Smooth muscle cell (in vitro differentiated cells): Measurements from ENCODE around the gene LNX1. TPM values are rescaled to one million over a fixed set of nuclear protein-coding genes. Genes with fewer than 3 reads are reported as not detected.

Experiments used
- DNase-seq: peaks from one replicate; lab custom pipeline; 2025; ENCODE audit not compliant: unreplicated experiment; lab: John Stamatoyannopoulos, UW
- H2AFZ ChIP-seq: fragments of 200-600 bp; sonication (generic); 2 replicates; pipeline ENCODE4 v1.6.0; 2016; ENCODE audit warnings: antibody characterized with exemption, low read depth, mild to moderate bottlenecking
- H3F3A ChIP-seq: fragments of 200-600 bp; sonication (generic); 2 replicates; pipeline ENCODE4 v1.6.0; 2017; ENCODE audit warnings: antibody characterized with exemption, low read depth
- H3K27ac ChIP-seq: fragments of 200-600 bp; sonication (generic); 2 replicates; pipeline ENCODE4 v1.5.1; 2016; ENCODE audit warnings: low read depth, mild to moderate bottlenecking
- H3K27me3 ChIP-seq: fragments of 200-600 bp; sonication (generic); 2 replicates; pipeline ENCODE4 v1.6.1; 2016; ENCODE audit warnings: low read depth, mild to moderate bottlenecking
- H3K36me3 ChIP-seq: fragments of 200-600 bp; sonication (generic); 2 replicates; pipeline ENCODE4 v1.5.1; 2016; ENCODE audit warnings: low read depth
- H3K4me1 ChIP-seq: fragments of 200-600 bp; sonication (generic); 2 replicates; pipeline ENCODE4 v1.5.1; 2016; ENCODE audit warnings: low read depth
- H3K4me2 ChIP-seq: fragments of 200-600 bp; sonication (generic); 2 replicates; pipeline ENCODE4 v1.6.0; 2016; ENCODE audit warnings: mild to moderate bottlenecking
- H3K4me3 ChIP-seq: fragments of 200-600 bp; sonication (generic); 2 replicates; pipeline ENCODE4 v1.5.1; 2016; ENCODE audit warnings: mild to moderate bottlenecking
- H3K79me2 ChIP-seq: fragments of 200-600 bp; sonication (generic); 2 replicates; pipeline ENCODE4 v1.6.0; 2016; ENCODE audit warnings: low read depth, mild to moderate bottlenecking
- H3K9ac ChIP-seq: fragments of 200-600 bp; sonication (generic); 2 replicates; pipeline ENCODE4 v1.6.0; 2016; ENCODE audit warnings: low read depth
- H3K9me3 ChIP-seq: fragments of 200-600 bp; sonication (generic); replicated peaks from 2 replicates; pipeline ENCODE4 v1.5.1; 2016; ENCODE audit warnings: low read depth
- H4K20me1 ChIP-seq: fragments of 200-600 bp; sonication (generic); 2 replicates; pipeline ENCODE4 v1.6.0; 2016; ENCODE audit warnings: low read depth
- CTCF ChIP-seq: fragments of 200-600 bp; sonication (generic); IDR thresholded peaks from 2 replicates; pipeline ENCODE4 v1.5.1; 2017; ENCODE audit warnings: borderline replicate concordance, mild to moderate bottlenecking, antibody characterized with exemption; ENCODE audit not compliant: insufficient read depth, poor library complexity, severe bottlenecking
- WGBS: methylation state at CpG from one replicate; pipeline ENCODE4 v1.1.7; 2016; ENCODE audit warnings: low lambda C conversion rate; 5-methylcytosine and 5-hydroxymethylcytosine counted together
- polyA plus RNA-seq: library from polyadenylated mRNA; unstranded; fragments of >200 nt; fragmentation: Nextera tagmentation; extraction: Ambion mirVana; gene quantifications from 2 replicates; pipeline ENCODE4 v1.2.1, GENCODE V29; 2016
- total RNA-seq: library from RNA; depleted of rRNA; stranded (reverse); fragments of >200 nt; gene quantifications from 2 replicates; pipeline ENCODE4 v1.2.3, GENCODE V29; 2014

Gene LNX1
- total and polyA plus RNA-seq, 2 experiments from 2014 or later: 2.3 to 4.3 TPM

GRCh38 chr4:53605783-53606182, 14.5 kb upstream of the LNX1 start:
- Histone ChIP-seq H3K9ac (no peak overlapping the region), H3K4me1 (no peaks in the 10 kb centered on the region), H3K9me3 (no peaks in the 10 kb centered on the region), H3K79me2 (no peaks in the 10 kb centered on the region), H3K27me3 (no peaks in the 10 kb centered on the region), H3K4me3 (no peak overlapping the region), H3K36me3 (no peaks in the 10 kb centered on the region), H4K20me1 (no peaks in the 10 kb centered on the region), H3K27ac (no peak overlapping the region), H3K4me2 (no peak overlapping the region), H3F3A (no peaks in the 10 kb centered on the region), H2AFZ (no peak overlapping the region)
- no peak for DNase-seq
- 37% methylated on average over 3 of the region's 3 CpGs for WGBS
- TF ChIP-seq CTCF: no peak

- no peaks in the 10 kb centered on the region for H3K27me3 ChIP-seq
- no peak overlapping the region for H3K4me2 ChIP-seq
- no peaks in the 10 kb centered on the region for H3K79me2 ChIP-seq
- H4K20me1 ChIP-seq: no peaks in the 10 kb centered on the region
- H3F3A ChIP-seq: no peaks in the 10 kb centered on the region
- no peaks in the 10 kb centered on the region for H3K4me1 ChIP-seq
- DNase-seq: no peak
- no peak for TF ChIP-seq CTCF
- H3K9ac ChIP-seq: no peak overlapping the region
- H2AFZ ChIP-seq: no peak overlapping the region
- H3K27ac ChIP-seq: no peak overlapping the region
- no peaks in the 10 kb centered on the region for H3K9me3 ChIP-seq
- no peak overlapping the region for H3K4me3 ChIP-seq
- WGBS: 73% methylated on average over 3 of the region's 3 CpGs
- H3K36me3 ChIP-seq: no peaks in the 10 kb centered on the region
Observed at GRCh38 chr4:53602390-53602789, 11.1 kb upstream of the LNX1 start.

DNA sequence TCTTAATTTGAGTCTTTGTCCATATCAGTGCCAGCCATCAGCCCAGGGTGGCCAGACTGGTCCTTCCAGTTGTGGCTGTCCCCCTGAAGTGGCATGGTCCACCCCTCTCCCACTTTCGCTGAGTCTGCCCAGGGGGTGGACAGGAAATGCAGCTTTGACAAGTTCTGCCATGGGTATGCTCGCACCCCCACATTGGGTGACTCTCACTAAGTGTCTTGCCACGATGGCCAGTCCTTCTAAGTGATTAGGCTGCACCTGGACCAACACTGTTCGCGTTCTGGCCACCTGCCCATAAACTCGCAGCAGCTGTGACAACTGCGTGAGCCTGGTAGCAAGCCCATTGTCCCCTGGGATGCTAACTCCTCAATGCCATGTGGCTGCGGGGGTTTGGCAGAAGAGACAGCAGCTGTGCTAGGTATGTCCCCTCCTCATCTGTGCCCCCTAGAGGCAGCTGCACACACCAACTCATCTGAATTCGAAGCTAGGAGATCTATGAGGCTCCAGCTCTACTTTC, 10.0 kb upstream of the LNX1 start:
- peak; percentile 14 for TF ChIP-seq CTCF
- Histone ChIP-seq H3K4me3 (no peak overlapping the region), H3K27me3 (no peaks in the 10 kb centered on the region), H3K9ac (no peak overlapping the region), H3K79me2 (no peaks in the 10 kb centered on the region), H3K4me1 (no peaks in the 10 kb centered on the region), H3K9me3 (no peaks in the 10 kb centered on the region), H3K27ac (no peak overlapping the region), H3F3A (no peaks in the 10 kb centered on the region), H2AFZ (no peak overlapping the region), H3K36me3 (no peaks in the 10 kb centered on the region), H4K20me1 (no peaks in the 10 kb centered on the region), H3K4me2 (no peak overlapping the region)
- DNase-seq: no peak
- 70% methylated on average over 9 of the region's 9 CpGs for WGBS

DNA sequence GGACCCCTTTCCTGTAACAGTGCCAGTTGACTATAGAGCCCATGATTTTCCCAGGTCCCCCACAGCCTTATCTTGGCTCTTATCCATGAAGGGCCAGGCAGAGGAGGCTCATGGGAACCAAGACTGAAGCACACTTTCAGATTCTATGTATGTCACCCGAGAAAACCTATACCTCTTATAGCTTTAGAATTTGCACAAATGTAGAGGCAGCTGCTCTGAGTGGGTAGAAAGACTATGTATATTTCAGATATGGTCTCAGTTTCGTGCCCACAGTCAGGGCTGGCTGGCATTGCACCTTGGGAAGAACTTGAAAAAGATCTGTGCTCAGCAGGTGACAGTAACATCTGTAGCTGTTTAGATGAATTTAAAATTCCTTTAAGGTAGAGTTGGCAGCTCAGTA, 8.3 kb upstream of the LNX1 start:
- Histone ChIP-seq H3K27ac (peak overlapping the region; percentile 53), H3K27me3 (no peaks in the 10 kb centered on the region), H3K36me3 (no peaks in the 10 kb centered on the region), H3F3A (no peaks in the 10 kb centered on the region), H3K79me2 (no peaks in the 10 kb centered on the region), H2AFZ (no peak overlapping the region), H3K4me3 (no peak overlapping the region), H3K9me3 (no peaks in the 10 kb centered on the region), H3K4me2 (no peak overlapping the region), H3K4me1 (no peaks in the 10 kb centered on the region), H3K9ac (no peak overlapping the region), H4K20me1 (no peaks in the 10 kb centered on the region)
- WGBS: 96% methylated on average over 2 of the region's 2 CpGs
- DNase-seq: no peak
- TF ChIP-seq CTCF: no peak
